K562 (cell line): Measurements from ENCODE around the gene GPR35. TPM values are rescaled to one million over a fixed set of nuclear protein-coding genes. Genes with fewer than 3 reads are reported as not detected.
A peak's percentile ranks its signal among the peaks of the same experiment; 100 is the strongest.

Experiments
- ATAC-seq: fragments of 200-7000 bp; cut with Tn5 transposase; 3 replicates; pipeline ENCODE4 v1.9.1; 2020; ENCODE audit warnings: moderate library complexity
- BruUV-seq: library from RNA; stranded (reverse); fragments of 400-500 nt; replicated peaks from 2 replicates; lab custom pipeline; 2021; lab: Mats Ljungman, UMichigan
- CTCF ChIA-PET: fragments of 300-600 bp; formaldehyde crosslinking; extraction: SDS; loops from one replicate; lab custom pipeline; 2021; ENCODE audit warnings: low intra/inter-chr PET ratio; lab: Yijun Ruan, JAX
- POLR2A ChIA-PET: fragments of 300-600, 350-650 bp; sonication (Branson Sonifier 250); formaldehyde crosslinking; extraction: SDS; loops from one replicate; lab custom pipeline; 2021; ENCODE audit warnings: antibody characterized with exemption, inconsistent platforms; lab: Yijun Ruan, JAX
- DNase-seq, 4 experiments: peaks; one replicate each; pipeline versions ENCODE4 v3.0.0 to v3.0.0-alpha.2; 2011 to 2018; ENCODE audit warnings: low spot score in 3 of 4, mixed read lengths in 3 of 4; ENCODE audit errors: extremely low read depth in 1 of 4
- FAIRE-seq: peaks from 2 replicates; lab custom pipeline; 2011; peaks lifted over from hg19 to GRCh38; lab: Jason Lieb, UNC
- H2AFZ ChIP-seq: 2 replicates; pipeline ENCODE4 v1.6.0; 2011; ENCODE audit warnings: low read depth, low read length, control low read depth, inconsistent platforms
- H3K27ac ChIP-seq: fragments of 200-600 bp; 3 replicates; pipeline ENCODE4 v1.8.0; 2011; ENCODE audit warnings: low read depth, mild to moderate bottlenecking, control low read depth, inconsistent platforms, low read length, moderate library complexity, mixed read lengths; ENCODE audit errors: extremely low read depth
- H3K27me3 ChIP-seq, 2 experiments: fragments of 300-600 bp in 1 of 2; 2 replicates in 1 of 2; 3 replicates in 1 of 2; pipeline versions ENCODE4 v1.6.0 to v1.8.0; 2011; ENCODE audit warnings: inconsistent platforms in 2 of 2, low read length in 2 of 2, mild to moderate bottlenecking in 1 of 2, mixed read lengths in 1 of 2, moderate library complexity in 1 of 2; ENCODE audit not compliant: control insufficient read depth in 2 of 2, insufficient read depth in 2 of 2
- H3K36me3 ChIP-seq: fragments of 300-600 bp; 3 replicates; pipeline ENCODE4 v1.8.0; 2011; ENCODE audit warnings: mild to moderate bottlenecking, low read length, inconsistent platforms; ENCODE audit not compliant: control insufficient read depth, insufficient read depth
- H3K4me1 ChIP-seq, 2 experiments: fragments of 200-600 bp in 1 of 2; replicated peaks in 1 of 2; 2 replicates in 1 of 2; 3 replicates in 1 of 2; pipeline versions ENCODE4 v1.5.1 to v1.8.0; 2011; ENCODE audit warnings: inconsistent platforms in 2 of 2, low read length in 2 of 2, mild to moderate bottlenecking in 1 of 2, mixed read lengths in 1 of 2, moderate library complexity in 1 of 2; ENCODE audit not compliant: control insufficient read depth in 2 of 2, insufficient read depth in 2 of 2
- H3K4me2 ChIP-seq: 2 replicates; pipeline ENCODE4 v1.6.1; 2011; ENCODE audit warnings: low read length, control low read depth, inconsistent platforms, mixed read lengths; ENCODE audit not compliant: insufficient read depth
- H3K4me3 ChIP-seq: fragments of 200-600 bp; sonication (generic), shearing (Covaris generic); 2 replicates; pipeline ENCODE4 v1.5.1; 2016; ENCODE audit warnings: control low read depth, inconsistent platforms
- H3K79me2 ChIP-seq: fragments of 200-600 bp; 3 replicates; pipeline ENCODE4 v1.8.0; 2011; ENCODE audit warnings: low read length, inconsistent platforms; ENCODE audit not compliant: control insufficient read depth, insufficient read depth
- H3K9ac ChIP-seq, 2 experiments: 2 replicates each; pipeline versions ENCODE4 v1.6.0 to v1.6.1; 2011; ENCODE audit warnings: low read depth in 2 of 2, low read length in 2 of 2, control low read depth in 1 of 2, inconsistent platforms in 1 of 2, mild to moderate bottlenecking in 1 of 2, mixed read lengths in 1 of 2; ENCODE audit not compliant: insufficient read depth in 1 of 2
- H3K9me1 ChIP-seq: one replicate; pipeline ENCODE4 v1.6.0; 2011; ENCODE audit warnings: inconsistent platforms, mild to moderate bottlenecking, low read length, moderate library complexity; ENCODE audit not compliant: control insufficient read depth, insufficient read depth
- H3K9me3 ChIP-seq: replicated peaks from 2 replicates; pipeline ENCODE4 v1.5.1; 2011; ENCODE audit warnings: low read depth, low read length, inconsistent platforms; ENCODE audit not compliant: control insufficient read depth, insufficient read depth
- H4K20me1 ChIP-seq: replicated peaks from 2 replicates; pipeline ENCODE4 v1.6.1; 2011; ENCODE audit warnings: low read length, inconsistent platforms, mixed read lengths; ENCODE audit not compliant: control insufficient read depth, insufficient read depth
- ARNT ChIP-seq, 2 experiments: fragments of 450-650 bp; IDR thresholded peaks; 2 replicates each; pipeline ENCODE4 v1.6.1; 2016; ENCODE audit warnings: mild to moderate bottlenecking in 1 of 2
- BCL6 ChIP-seq: fragments of 250-450 bp; sonication (Bioruptor Pico); IDR thresholded peaks from 2 replicates; pipeline ENCODE4 v1.4.0; 2020
- BRD9 ChIP-seq: fragments of 450-650 bp; IDR thresholded peaks from 2 replicates; pipeline ENCODE4 v1.6.1; 2018; ENCODE audit warnings: low read depth; ENCODE audit not compliant: partially characterized antibody
- CTCF ChIP-seq, 3 experiments: IDR thresholded peaks in 2 of 3; conservative IDR thresholded peaks in 1 of 3; 2 replicates each; pipeline ENCODE4 v1.5.1; 2011 to 2012; ENCODE audit warnings: low read length in 3 of 3, mild to moderate bottlenecking in 3 of 3, control low read depth in 2 of 3, improper control_type of control experiment in 1 of 3, inconsistent platforms in 1 of 3, low read depth in 1 of 3, mixed read lengths in 1 of 3, moderate library complexity in 1 of 3; ENCODE audit not compliant: insufficient read depth in 2 of 3
- ETS2 ChIP-seq: IDR thresholded peaks from 2 replicates; pipeline ENCODE4 v1.6.1; 2016; ENCODE audit warnings: borderline replicate concordance, missing genetic modification characterization, mild to moderate bottlenecking, moderate library complexity, missing compliant biosample characterization; ENCODE audit not compliant: poor library complexity, severe bottlenecking
- GATA2 ChIP-seq: sonication (generic); formaldehyde crosslinking; IDR thresholded peaks from 2 replicates; pipeline ENCODE4 v1.4.0; 2020; ENCODE audit warnings: mild to moderate bottlenecking, missing genetic modification reagents
- NCOA2 ChIP-seq, 2 experiments: fragments of 450-650 bp; IDR thresholded peaks; 2 replicates each; pipeline ENCODE4 v1.6.1; 2018; ENCODE audit warnings: mild to moderate bottlenecking in 2 of 2, moderate library complexity in 1 of 2; ENCODE audit not compliant: partially characterized antibody in 2 of 2
- POLR2B ChIP-seq: fragments of 450-650 bp; IDR thresholded peaks from 2 replicates; pipeline ENCODE4 v1.6.1; 2018; ENCODE audit warnings: low read depth; ENCODE audit not compliant: partially characterized antibody
- SETDB1 ChIP-seq: IDR thresholded peaks from one replicate; pipeline ENCODE4 v1.6.1; 2012; ENCODE audit warnings: low read length, control low read depth, inconsistent platforms
- SIN3B ChIP-seq: fragments of 450-650 bp; IDR thresholded peaks from 2 replicates; pipeline ENCODE4 v1.6.1; 2017; ENCODE audit warnings: low read depth, mild to moderate bottlenecking, moderate library complexity
- TCF7 ChIP-seq: sonication (generic); IDR thresholded peaks from 2 replicates; pipeline ENCODE4 v1.6.1; 2016; ENCODE audit warnings: antibody characterized with exemption, borderline replicate concordance
- YY1 ChIP-seq, 3 experiments: IDR thresholded peaks; 2 replicates each; pipeline ENCODE4 v1.6.1; 2011; ENCODE audit warnings: low read length in 2 of 3, mild to moderate bottlenecking in 2 of 3, moderate library complexity in 2 of 3, borderline replicate concordance in 1 of 3, control low read depth in 1 of 3, low read depth in 1 of 3; ENCODE audit not compliant: insufficient read depth in 3 of 3, insufficient replicate concordance in 2 of 3, control insufficient read depth in 1 of 3, insufficient read length in 1 of 3; ENCODE audit errors: extremely low read depth in 1 of 3
- ZFX ChIP-seq: sonication (generic); formaldehyde crosslinking; IDR thresholded peaks from 2 replicates; pipeline ENCODE4 v1.8.0; 2022; ENCODE audit warnings: mild to moderate bottlenecking, missing genetic modification reagents, moderate library complexity
- ZNF639 ChIP-seq, 2 experiments: fragments of 200-800 bp in 1 of 2; sonication (Bioruptor generic) in 1 of 2; sonication (generic) in 1 of 2; formaldehyde crosslinking in 1 of 2; IDR thresholded peaks in 1 of 2; conservative IDR thresholded peaks in 1 of 2; 2 replicates each; pipeline versions ENCODE4 v1.5.0 to v1.6.1; 2016 to 2020; ENCODE audit warnings: missing compliant biosample characterization in 1 of 2, missing genetic modification characterization in 1 of 2, missing genetic modification reagents in 1 of 2
- WGBS: fragments of 100-300 bp; shearing (Covaris generic); methylation state at CpG from one replicate; pipeline ENCODE4 v1.1.6; 2016; ENCODE audit warnings: low coverage, mixed read lengths; ENCODE audit not compliant: insufficient coverage; ENCODE audit errors: missing lambda C conversion rate; 5-methylcytosine and 5-hydroxymethylcytosine counted together
- in situ Hi-C: fragments of 300-500 bp; cut with MboI; formaldehyde crosslinking; loops from 4 replicates; pipeline ENCODE4 v1.15.0; 2018; ENCODE audit warnings: inconsistent platforms, mixed read lengths
- intact Hi-C: fragments of 100-400 bp; cut with micrococcal nuclease; formaldehyde crosslinking; loops from 2 replicates; pipeline ENCODE4 v1.14.2; 2022
- polyA plus RNA-seq, 8 experiments: library from polyadenylated mRNA; depleted of rRNA in 4 of 8; stranded (reverse) in 5 of 8; unstranded in 3 of 8; fragments of >200 nt; fragmentation: Nextera tagmentation in 2 of 8; fragmentation: Illumina TruSeq in 1 of 8; extraction: Ambion mirVana in 2 of 8; extraction: Trizol in 1 of 8; gene quantifications; 2 replicates each; pipeline versions ENCODE4 v1.2.1 to v1.2.3, GENCODE V29; 2011 to 2014; ENCODE audit warnings: inconsistent platforms in 1 of 8, missing spikeins in 1 of 8
- total RNA-seq, 7 experiments: library from RNA; depleted of rRNA in 6 of 7; stranded (reverse); fragments of >200 nt in 6 of 7; fragmentation: Illumina TruSeq in 2 of 7; extraction: Trizol in 2 of 7; gene quantifications; 2 replicates each; pipeline versions ENCODE4 v1.2.1 to v1.2.3, GENCODE V29; 2011 to 2021; ENCODE audit warnings: low replicate concordance in 1 of 7

The GPR35 gene
- total and polyA plus RNA-seq, 9 of the 15 experiments (the other 6 are each of a cell fraction or from before 2014, with no cell fraction given): 0.04 to 0.50 (median 0.29) TPM; not detected in 3

GRCh38 chr2:240604939-240605716 lies 20.2 kb upstream of the GPR35 start (continued):
- TF ChIP-seq ZNF639 (CRISPR knock-in tag; conservative IDR thresholded peaks at IDR 0.05 in 1 of 2, IDR thresholded peaks at IDR 0.05 in 1 of 2) (no peak), SETDB1 (no peak)

GRCh38 chr2:240605867-240606743 lies 19.2 kb upstream of the GPR35 start:
- no peaks in the 10 kb centered on the region for H3K79me2 ChIP-seq
- H2AFZ ChIP-seq: no peak overlapping the region
- no TSS peak for BruUV-seq
- ChIA-PET POLR2A (no interaction called here), CTCF (no interaction called here)
- no peaks in the 10 kb centered on the region for H3K9me3 ChIP-seq
- no peak overlapping the region for H3K4me2 ChIP-seq
- H3K27ac ChIP-seq: no peak overlapping the region
- H3K4me1 ChIP-seq: peaks cover 4 to 29% of the 10 kb centered on the region in 2 experiments; a peak in 3 of 5 replicates
- ATAC-seq (no peak), DNase-seq (no peak), FAIRE-seq (no peak)
- peak overlapping the region in 1 of 2 experiments; percentile 17; a peak in 1 of 4 replicates for H3K9ac ChIP-seq
- H4K20me1 ChIP-seq: no peaks in the 10 kb centered on the region
- 60% methylated on average over 10 of the region's 12 CpGs for WGBS
- no peaks in the 10 kb centered on the region for H3K36me3 ChIP-seq
- no peak overlapping the region for H3K4me3 ChIP-seq
- intact Hi-C loops (no loop called here), in situ Hi-C loops (no loop called here)
- H3K27me3 ChIP-seq: no peaks in the 10 kb centered on the region
- H3K9me1 ChIP-seq: no peaks in the 10 kb centered on the region
- TF ChIP-seq BCL6 (CRISPR knock-in tag): no peak
- TF ChIP-seq NCOA2 (IDR thresholded peaks at IDR 0.05; ENCODE audit: partially characterized antibody in 2 of 2): no peak
- TF ChIP-seq GATA2: no peak
- TF ChIP-seq BRD9: no peak
- TF ChIP-seq TCF7: no peak
- TF ChIP-seq YY1 (IDR thresholded peaks at IDR 0.05; ENCODE audit: borderline replicate concordance in 1 of 3, control insufficient read depth in 1 of 3, extremely low read depth in 1 of 3, insufficient read depth in 3 of 3, insufficient read length in 1 of 3, insufficient replicate concordance in 2 of 3, low read depth in 1 of 3, low read length in 2 of 3): no peak
- no peak for TF ChIP-seq CTCF (IDR thresholded peaks at IDR 0.05 in 2 of 3, conservative IDR thresholded peaks at IDR 0.05 in 1 of 3; ENCODE audit: insufficient read depth in 2 of 3, low read depth in 1 of 3, low read length in 3 of 3)
- TF ChIP-seq POLR2B: no peak
- no peak for TF ChIP-seq SIN3B
- TF ChIP-seq ETS2: no peak
- TF ChIP-seq ZFX (CRISPR knock-in tag): no peak
- no peak for TF ChIP-seq ARNT (IDR thresholded peaks at IDR 0.05)
